ENCODE data around the gene GLOD4. TPM values are rescaled to one million over a fixed set of nuclear protein-coding genes. Genes with fewer than 3 reads are reported as not detected.

Gene GLOD4
- total RNA-seq, 4 donors from 2014 or later: 37.4 to 89.2 (median 46.0) TPM

GRCh38 chr17:826778-827177 lies 44.7 kb upstream of the GLOD4 start:
- Histone ChIP-seq H3K4me3 (no peak overlapping the region), H3K4me1 (peaks cover 0 to 7% (median 0%) of the 10 kb centered on the region in 3 donors), H3K27ac (no peak overlapping the region), H3K36me3 (peaks cover 0 to 41% (median 14%) of the 10 kb centered on the region in 3 donors), H3K9me3 (no peaks in the 10 kb centered on the region), H3K27me3 (no peaks in the 10 kb centered on the region)
- TF ChIP-seq POLR2A (IDR thresholded peaks at IDR 0.05): no peak
- no peak for TF ChIP-seq CTCF (IDR thresholded peaks at IDR 0.05)
- no peak for DNase-seq
- 100% methylated on average over 1 to 2 of the region's 21 CpGs for WGBS, 2 donors
- intact Hi-C loops (cut with DNase I): no loop called here

- no peak for DNase-seq
- no peaks in the 10 kb centered on the region for H3K4me1 ChIP-seq
- no peaks in the 10 kb centered on the region for H3K9me3 ChIP-seq
- WGBS, 2 donors: 75 to 83% methylated on average over 12 to 14 of the region's 17 CpGs
- H3K27me3 ChIP-seq: no peaks in the 10 kb centered on the region
- H3K4me3 ChIP-seq: no peak overlapping the region
- intact Hi-C loops (cut with DNase I): no loop called here
- no peak overlapping the region for H3K27ac ChIP-seq
- H3K36me3 ChIP-seq: peaks cover 0 to 43% (median 14%) of the 10 kb centered on the region in 3 donors
- TF ChIP-seq POLR2A (IDR thresholded peaks at IDR 0.05): no peak
- no peak for TF ChIP-seq CTCF (IDR thresholded peaks at IDR 0.05)
These were observed 43.1 kb upstream of the GLOD4 start for GRCh38 chr17:825216-825615.

- H3K4me3 ChIP-seq: no peak overlapping the region
- TF ChIP-seq POLR2A (IDR thresholded peaks at IDR 0.05): no peak
- TF ChIP-seq CTCF (IDR thresholded peaks at IDR 0.05): no peak
- H3K36me3 ChIP-seq: peaks cover 5 to 51% (median 14%) of the 10 kb centered on the region in 3 donors
- H3K9me3 ChIP-seq: no peaks in the 10 kb centered on the region
- 82 to 90% methylated on average over 5 to 11 of the region's 16 CpGs for WGBS, 2 donors
- no peaks in the 10 kb centered on the region for H3K27me3 ChIP-seq
- intact Hi-C loops (cut with DNase I): no loop called here
- no peak for DNase-seq
- no peak overlapping the region for H3K27ac ChIP-seq
- H3K4me1 ChIP-seq: no peaks in the 10 kb centered on the region
These were observed 42.3 kb upstream of the GLOD4 start for GRCh38 chr17:824378-824777.

GRCh38 chr17:823501-823902 lies 41.4 kb upstream of the GLOD4 start:
- peaks cover 7 to 60% (median 14%) of the 10 kb centered on the region in 3 donors for H3K36me3 ChIP-seq
- H3K27ac ChIP-seq: no peak overlapping the region
- TF ChIP-seq POLR2A (IDR thresholded peaks at IDR 0.05) (no peak), CTCF (IDR thresholded peaks at IDR 0.05) (no peak)
- no peaks in the 10 kb centered on the region for H3K4me1 ChIP-seq
- no peak for DNase-seq
- H3K4me3 ChIP-seq: no peak overlapping the region
- intact Hi-C loops (cut with DNase I): no loop called here
- no peaks in the 10 kb centered on the region for H3K27me3 ChIP-seq
- no peaks in the 10 kb centered on the region for H3K9me3 ChIP-seq
- 86 to 90% methylated on average over 5 to 6 of the region's 9 CpGs for WGBS, 2 donors

- H3K4me3 ChIP-seq: no peak overlapping the region
- DNase-seq: no peak
- intact Hi-C loops (cut with DNase I): no loop called here
- TF ChIP-seq POLR2A (IDR thresholded peaks at IDR 0.05): no peak
- TF ChIP-seq CTCF (IDR thresholded peaks at IDR 0.05): no peak
- peaks cover 0 to 1% (median 0%) of the 10 kb centered on the region in 3 donors for H3K4me1 ChIP-seq
- H3K27me3 ChIP-seq: no peaks in the 10 kb centered on the region
- H3K9me3 ChIP-seq: no peaks in the 10 kb centered on the region
- 91% methylated on average over 16 of the region's 19 CpGs; no CpG with 5 or more reads in 1 of the 2 donors for WGBS, 2 donors
- peaks cover 7 to 87% (median 20%) of the 10 kb centered on the region in 3 donors for H3K36me3 ChIP-seq
- H3K27ac ChIP-seq: no peak overlapping the region
These were observed 37.2 kb upstream of the GLOD4 start for GRCh38 chr17:819251-819650.
